Embryonic facial prominence (tissue), 1 donor: ENCODE data around the gene ZNRF3.

Source experiments
- DNase-seq: peaks from one replicate; pipeline ENCODE4 v3.0.0-alpha.2; 2016; ENCODE audit errors: extremely low spot score

Gene ZNRF3

GRCh38 chr22:28951969-28952521 is 68.7 kb downstream of the ZNRF3 start:
- no peak for DNase-seq

DNA sequence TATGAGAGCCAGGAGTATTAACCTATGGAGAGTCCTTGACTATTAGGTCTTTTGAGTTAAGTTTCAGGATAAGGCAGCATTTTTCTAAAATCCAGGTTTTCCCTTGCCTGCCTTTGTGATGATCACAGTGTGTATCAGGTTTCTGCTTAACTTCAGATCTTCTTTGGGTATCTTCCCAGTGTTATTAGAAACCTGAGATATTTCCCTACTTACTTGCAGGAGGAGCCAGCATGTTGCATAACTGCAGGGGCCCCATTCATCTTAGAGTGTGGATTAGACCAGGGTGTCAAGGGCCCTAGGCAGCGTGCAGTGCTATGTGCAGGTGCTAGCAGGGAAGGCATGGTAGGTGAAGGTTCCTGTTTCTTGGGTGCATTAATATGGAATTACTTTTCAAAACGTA is 69.5 kb downstream of the ZNRF3 start:
- no peak for DNase-seq

- DNase-seq = no peak
These were observed 70.0 kb downstream of the ZNRF3 start for GRCh38 chr22:28953403-28953802.

- DNase-seq = no peak
These were observed 70.9 kb downstream of the ZNRF3 start for GRCh38 chr22:28953976-28954880.

DNA sequence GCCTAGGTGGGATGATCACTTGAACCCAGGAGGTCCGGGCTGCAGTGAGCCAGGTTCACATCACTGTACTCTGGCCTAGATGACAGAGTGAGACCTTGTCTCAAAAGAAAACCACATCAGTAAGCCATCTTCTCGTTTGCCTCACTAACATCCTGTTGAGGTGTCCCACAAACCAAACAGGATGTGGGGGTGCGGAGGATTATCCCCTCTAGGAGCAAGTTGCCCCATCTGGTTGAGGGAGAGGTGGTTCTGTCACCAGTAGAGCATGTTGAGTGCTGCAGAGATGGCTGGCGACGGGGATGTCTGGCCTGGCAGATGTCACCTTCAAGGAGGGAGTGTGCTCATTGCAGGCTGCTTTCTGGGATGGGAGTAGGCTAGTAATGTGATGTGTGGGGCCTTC is 72.4 kb downstream of the ZNRF3 start:
- DNase-seq = no peak

DNA sequence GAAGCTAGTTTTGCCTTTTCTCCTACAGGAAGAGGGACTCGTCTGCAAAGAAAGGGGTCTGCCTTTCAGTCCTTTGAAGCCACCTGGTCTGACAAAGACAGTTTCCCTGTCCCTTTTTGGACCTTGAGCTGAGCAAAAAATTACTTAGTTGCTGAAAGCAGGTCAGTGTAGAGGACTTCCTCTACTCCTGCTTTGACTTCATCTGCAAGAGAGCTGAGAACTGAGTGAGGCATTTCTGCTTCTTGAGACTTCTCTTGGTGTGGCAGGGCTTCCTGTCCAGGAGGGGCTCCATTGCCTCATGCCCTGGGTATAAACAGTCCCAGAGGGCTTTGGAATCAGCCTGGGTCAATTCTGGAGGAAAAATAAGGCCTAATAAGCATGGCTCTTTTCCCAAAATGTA is 73.1 kb downstream of the ZNRF3 start:
- no peak for DNase-seq

DNA sequence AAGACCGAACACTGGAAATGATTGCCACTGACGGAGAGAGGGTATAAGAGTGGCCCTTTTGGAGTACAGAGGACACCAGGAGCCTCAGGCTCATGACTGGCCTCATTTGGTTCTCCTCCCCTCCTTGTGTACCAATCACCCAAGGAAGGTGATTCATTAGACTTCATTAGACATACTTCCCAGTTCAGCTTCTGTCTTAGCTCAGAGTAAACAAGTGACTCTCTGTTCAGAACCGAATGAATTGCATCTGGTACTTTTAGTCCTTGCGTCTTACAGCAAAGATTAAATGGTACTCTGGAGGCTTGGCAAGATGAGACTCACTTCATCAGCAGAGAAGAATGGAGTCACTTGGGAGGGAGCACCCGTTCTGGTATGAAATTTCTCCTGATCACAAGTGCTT is 75.2 kb downstream of the ZNRF3 start:
- no peak for DNase-seq

- DNase-seq = no peak
These were observed 78.7 kb downstream of the ZNRF3 start for GRCh38 chr22:28962042-28962554.

DNA sequence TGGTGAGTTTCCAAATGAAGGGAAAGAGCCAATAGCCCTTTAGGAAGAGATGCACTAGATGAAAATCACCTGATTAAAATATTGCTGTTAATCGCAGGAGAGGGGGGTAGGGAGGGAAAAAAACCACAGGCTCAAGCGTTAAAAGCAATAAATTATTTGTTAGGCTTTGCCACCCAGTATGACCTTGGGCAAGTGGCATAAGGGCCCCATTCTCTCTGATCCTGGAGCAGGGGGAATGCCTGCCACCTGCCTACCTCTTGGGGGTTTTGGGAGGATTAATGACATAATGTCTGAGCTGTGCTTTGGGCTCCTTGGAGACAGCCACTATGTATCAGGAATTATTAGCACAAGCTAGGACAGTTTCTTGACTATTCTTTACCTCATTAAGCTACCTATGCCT is 80.0 kb downstream of the ZNRF3 start:
- DNase-seq = no peak

DNA sequence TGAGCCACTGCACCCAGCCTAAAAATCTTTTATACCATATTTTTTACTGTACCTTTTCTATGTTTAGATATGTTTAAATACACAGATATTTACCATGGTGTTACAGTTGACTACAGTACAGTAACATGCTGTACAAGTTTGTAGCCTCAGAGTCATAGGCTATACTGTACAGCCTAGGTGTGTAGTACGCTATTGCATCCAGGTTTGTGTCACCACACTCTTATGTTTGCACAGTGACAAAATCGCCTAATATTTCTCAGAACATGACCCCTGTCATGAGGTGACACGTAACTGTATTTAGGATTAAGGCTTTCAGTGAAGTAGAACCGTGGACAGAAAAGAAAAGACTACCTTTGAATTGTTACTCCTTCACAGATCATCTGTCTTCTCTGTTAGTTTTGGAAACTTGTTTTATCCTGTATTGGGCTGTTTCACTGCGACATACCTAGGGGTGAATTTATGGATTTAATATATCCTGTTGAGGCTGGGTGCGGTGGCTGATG is 83.8 kb downstream of the ZNRF3 start:
- no peak for DNase-seq

DNA sequence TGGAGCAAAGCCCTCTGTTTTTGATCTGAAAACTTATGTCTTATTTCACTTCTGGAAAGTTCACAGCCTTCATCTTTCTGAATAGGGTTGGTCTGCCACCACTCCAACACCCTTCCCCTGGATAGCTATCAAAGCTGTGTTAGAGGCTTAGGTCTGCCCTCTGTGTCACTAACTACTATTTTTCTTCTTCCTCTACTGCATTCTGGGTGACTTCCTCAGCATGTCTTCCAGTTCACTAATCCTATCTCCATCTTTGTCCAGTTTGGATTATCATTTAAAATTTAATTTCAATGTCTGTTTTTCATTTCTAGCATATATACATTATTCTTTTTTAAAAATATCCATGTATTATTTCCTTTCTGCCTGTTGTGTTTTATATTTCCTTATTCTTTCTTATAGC is 84.6 kb downstream of the ZNRF3 start:
- no peak for DNase-seq

GRCh38 chr22:28969401-28970168 is 86.2 kb downstream of the ZNRF3 start:
- DNase-seq = no peak

DNA sequence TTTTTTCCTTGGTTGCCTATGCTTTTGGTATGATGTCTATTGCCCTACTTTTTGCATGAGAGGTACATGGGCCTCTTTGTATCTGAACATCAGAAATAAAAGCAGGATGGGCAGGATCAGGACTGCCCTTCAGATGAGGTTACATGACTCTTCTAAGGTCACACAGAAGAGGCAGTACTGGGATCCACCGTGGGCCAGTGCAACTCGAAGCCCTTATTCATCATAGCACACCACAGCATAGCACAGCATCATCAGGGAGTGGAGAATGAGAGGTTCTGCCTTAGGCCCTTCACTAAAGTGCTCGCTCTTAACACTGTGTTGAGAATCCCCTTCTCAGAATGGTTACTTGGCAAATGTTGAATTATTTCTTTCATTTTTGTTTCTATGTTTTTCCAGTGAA is 90.0 kb downstream of the ZNRF3 start:
- no peak for DNase-seq

GRCh38 chr22:28977060-28977459 is 93.7 kb downstream of the ZNRF3 start:
- no peak for DNase-seq

- no peak for DNase-seq
These were observed 94.2 kb downstream of the ZNRF3 start for GRCh38 chr22:28977481-28977971.

DNA sequence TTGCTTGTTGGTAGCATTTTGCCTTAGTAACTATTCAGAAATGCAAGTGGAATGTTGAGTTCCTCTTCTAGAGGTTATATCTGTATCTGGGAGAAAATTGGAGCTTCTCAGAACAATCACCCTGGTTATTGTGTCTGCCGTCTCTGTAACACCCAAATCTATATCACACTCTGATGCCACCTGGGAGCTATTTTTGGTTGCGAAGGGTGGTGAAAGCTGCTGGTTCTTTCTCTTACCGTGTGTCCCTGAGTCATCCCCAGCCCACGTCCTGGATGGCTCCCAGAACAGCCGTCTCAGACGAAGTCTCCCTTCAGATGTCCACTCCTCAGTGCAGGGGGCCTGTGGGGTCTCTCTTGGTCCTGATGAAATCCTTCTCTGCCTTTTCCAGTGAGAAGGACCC is 94.8 kb downstream of the ZNRF3 start:
- no peak for DNase-seq

- DNase-seq = no peak
These were observed 95.8 kb downstream of the ZNRF3 start for GRCh38 chr22:28978863-28979796.

- DNase-seq = no peak
These were observed 97.0 kb downstream of the ZNRF3 start for GRCh38 chr22:28980326-28980725.

- DNase-seq = no peak
These were observed 98.6 kb downstream of the ZNRF3 start for GRCh38 chr22:28981818-28982499.

DNA sequence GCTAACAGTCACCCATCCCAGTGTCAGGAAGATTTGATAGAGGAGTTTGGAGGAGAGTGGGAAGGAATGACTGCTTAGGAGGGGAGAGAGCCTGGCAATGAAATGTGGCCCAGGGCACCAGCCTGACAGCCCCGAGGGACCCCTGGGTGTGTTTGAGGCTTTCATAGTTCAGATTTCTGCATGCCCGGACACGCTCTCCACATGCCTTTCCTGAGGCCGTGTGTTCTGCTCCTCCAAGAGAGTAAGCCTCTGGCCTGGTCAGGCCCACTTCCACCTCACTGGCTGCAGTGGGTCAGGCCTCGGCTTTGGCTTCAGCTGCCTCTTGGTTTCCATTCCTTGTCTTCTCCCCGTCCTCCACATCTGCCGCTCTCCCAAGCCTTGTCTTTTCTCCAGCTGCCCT is 99.8 kb downstream of the ZNRF3 start:
- DNase-seq = no peak
